Erythroblast (primary cell): ENCODE results near the gene USP12.

ENCODE experiments used
- GATA1 ChIP-seq: IDR thresholded peaks from 2 replicates; pipeline ENCODE4 v1.6.1; 2011; ENCODE audit warnings: low read depth, mild to moderate bottlenecking, control low read depth, low read length, moderate library complexity
- POLR2A ChIP-seq: IDR thresholded peaks from 2 replicates; pipeline ENCODE4 v1.6.1; 2011; ENCODE audit warnings: mild to moderate bottlenecking, low read length

- no peak for TF ChIP-seq POLR2A
- no peak for TF ChIP-seq GATA1
These were observed 28.9 kb upstream of the USP12 start for GRCh38 chr13:27200413-27201070.
